ENCODE data around the gene GLRA1.

DNA sequence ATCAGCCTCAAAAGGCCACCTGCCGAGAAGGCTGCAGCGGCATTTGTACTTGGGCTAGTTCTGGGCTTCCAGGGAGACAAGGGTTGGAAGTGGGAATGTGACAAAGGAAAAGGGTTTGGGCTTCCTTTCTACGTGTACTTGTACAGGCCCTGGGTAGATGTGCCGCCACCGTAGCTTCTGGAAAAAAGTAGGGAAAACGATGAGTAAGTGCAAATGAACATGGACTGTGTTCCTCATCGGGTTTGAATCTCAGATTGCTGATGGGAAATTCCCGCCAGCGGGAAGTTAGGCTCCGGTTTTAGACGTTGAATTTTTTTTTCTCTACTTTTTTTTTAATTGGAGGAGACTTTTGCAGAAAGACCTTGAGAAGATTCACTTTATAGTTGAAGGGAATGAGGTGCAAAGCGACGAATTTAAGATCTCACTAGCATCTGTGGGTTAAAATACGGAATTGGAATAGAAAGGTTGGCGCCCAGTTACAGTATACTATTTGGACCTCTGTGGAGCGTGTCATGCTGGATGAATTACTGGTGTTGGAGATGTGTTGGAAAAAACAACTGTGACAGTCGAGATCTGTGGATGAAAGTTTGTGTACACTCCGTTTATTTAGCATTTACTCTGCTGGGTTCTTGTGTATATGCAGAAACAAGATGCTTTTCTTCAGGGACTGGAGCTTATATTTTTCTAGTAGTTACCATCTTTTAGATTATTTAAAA lies 151.6 kb downstream of the GLRA1 start:
- TF ChIP-seq POLR2AphosphoS5 (IDR thresholded peaks at IDR 0.05; ENCODE audit: borderline replicate concordance, low read depth, low read length) (no peak), EZH2 (IDR thresholded peaks at IDR 0.05) (no peak), FOXP2 (optimal IDR thresholded peaks at IDR 0.05; ENCODE audit: control extremely low read depth, extremely low read length, insufficient read depth) (no peak)

All from SK-N-MC (cell line).